Lung (tissue), 12 donors: ENCODE data around the gene ZACN. TPM values are rescaled to one million over a fixed set of nuclear protein-coding genes. Genes with fewer than 3 reads are reported as not detected.

Source experiments
- ATAC-seq: fragments of 200-7000 bp; cut with Tn5 transposase; one replicate; pipeline ENCODE4 v1.9.1; 2020; ENCODE audit warnings: moderate number of reproducible peaks; ENCODE audit not compliant: insufficient read depth, low FRiP score
- DNase-seq, 3 donors: peaks; one replicate each; pipeline ENCODE4 v3.0.0-alpha.2; 2013 to 2017
- H3K27ac ChIP-seq, 2 donors: one replicate each; pipeline ENCODE4 v1.5.1; 2013; ENCODE audit warnings: mild to moderate bottlenecking in 2 of 2, moderate library complexity in 2 of 2, control low read depth in 1 of 2, inconsistent platforms in 1 of 2, low read depth in 1 of 2, low read length in 1 of 2
- H3K27me3 ChIP-seq, 3 donors: one replicate each; pipeline ENCODE4 v1.5.1; 2013; ENCODE audit warnings: low read length in 2 of 3; ENCODE audit not compliant: control insufficient read depth in 3 of 3, insufficient read depth in 3 of 3
- H3K36me3 ChIP-seq, 4 donors: one replicate each; pipeline ENCODE4 v1.5.1; 2013; ENCODE audit warnings: low read length in 4 of 4, mild to moderate bottlenecking in 1 of 4, moderate library complexity in 1 of 4; ENCODE audit not compliant: control insufficient read depth in 4 of 4, insufficient read depth in 4 of 4
- H3K4me1 ChIP-seq, 5 donors: one replicate each; pipeline ENCODE4 v1.5.1; 2013; ENCODE audit warnings: low read length in 5 of 5, mild to moderate bottlenecking in 2 of 5, moderate library complexity in 1 of 5; ENCODE audit not compliant: control insufficient read depth in 5 of 5, insufficient read depth in 5 of 5
- H3K4me3 ChIP-seq: one replicate; pipeline ENCODE4 v1.5.1; 2013; ENCODE audit warnings: mild to moderate bottlenecking, control low read depth, moderate library complexity
- H3K9ac ChIP-seq, 2 donors: one replicate each; pipeline ENCODE4 v1.5.1; 2013; ENCODE audit warnings: low read length in 2 of 2, control low read depth in 1 of 2; ENCODE audit not compliant: insufficient read depth in 1 of 2
- H3K9me3 ChIP-seq, 4 donors: one replicate each; pipeline ENCODE4 v1.5.1; 2013; ENCODE audit warnings: low read length in 3 of 4, mild to moderate bottlenecking in 1 of 4, moderate library complexity in 1 of 4; ENCODE audit not compliant: control insufficient read depth in 4 of 4, insufficient read depth in 3 of 4
- WGBS, 2 donors: extraction: QIAGEN DNeasy Blood & Tissue Kit; methylation state at CpG; one replicate each; pipeline ENCODE4 v1.1.7; 2013; 5-methylcytosine and 5-hydroxymethylcytosine counted together
- polyA plus RNA-seq, 2 donors: library from polyadenylated mRNA; stranded (reverse); fragments of 200-250 nt; gene quantifications; one replicate each; pipeline ENCODE4 v1.2.1, GENCODE V29; 2013
- total RNA-seq, 2 donors: library from RNA; depleted of rRNA in 1 of 2; stranded (reverse); fragments of >200 nt in 1 of 2; gene quantifications; one replicate each; pipeline ENCODE4 v1.2.1, GENCODE V29; 2014 to 2021
- TF ChIP-seq, protein P1 (sequence below): IDR thresholded peaks from 2 replicates; pipeline ENCODE4 v1.5.1; 2012; ENCODE audit warnings: mild to moderate bottlenecking; ENCODE audit errors: control extremely low read depth, extremely low read depth
- donor health status: control.
- donor health status: control.
- donor health status: Bipolar disorder and iron deficiency.
- donor health status: healthy.
- donor health status: DM: yes; HTN: yes; CAD: no.

ZACN gene
- total and polyA plus RNA-seq, 4 donors, result 0.25 to 1.9 (median 1.4) TPM; not detected in 1

DNA sequence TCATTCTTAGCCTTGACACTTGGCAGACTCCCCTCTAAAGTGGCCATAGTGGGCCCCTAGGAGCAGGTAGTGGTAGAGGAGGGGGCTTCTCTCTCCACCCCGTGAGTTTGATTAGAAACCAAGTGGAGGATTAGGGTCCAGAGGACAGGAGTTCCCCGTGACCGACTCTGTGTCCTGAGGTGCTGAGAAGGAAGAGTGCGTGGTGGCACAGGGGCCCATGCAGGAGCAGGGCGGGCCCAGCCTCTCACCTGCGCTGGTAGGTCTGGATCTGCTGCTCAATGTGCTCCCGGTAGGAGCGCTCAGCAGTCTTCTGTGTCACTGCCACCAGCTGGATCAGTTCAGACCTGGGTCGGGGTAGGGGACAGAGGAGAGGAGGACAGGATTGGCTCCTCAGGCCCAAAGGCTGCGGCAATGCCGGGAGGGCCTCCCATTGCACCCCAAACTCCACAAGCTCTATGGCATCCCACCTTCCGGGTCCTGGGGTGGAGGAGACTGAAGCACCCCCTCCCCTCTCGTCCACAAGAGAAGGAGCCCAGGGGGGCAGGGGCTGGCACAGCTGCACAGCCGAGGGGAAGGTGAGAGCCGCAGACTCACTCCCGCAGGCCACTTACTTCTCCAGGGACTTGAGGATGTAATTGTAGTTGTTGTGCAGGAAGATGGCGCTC, 6.2 kb downstream of the ZACN start:
- DNase-seq (no peak), ATAC-seq (no peak)
- 78 to 84% methylated on average over 17 of the region's 17 CpGs for WGBS, 2 donors
- peaks cover 8 to 80% (median 39%) of the 10 kb centered on the region in 4 donors for H3K36me3 ChIP-seq
- TF ChIP-seq, protein P1, sequence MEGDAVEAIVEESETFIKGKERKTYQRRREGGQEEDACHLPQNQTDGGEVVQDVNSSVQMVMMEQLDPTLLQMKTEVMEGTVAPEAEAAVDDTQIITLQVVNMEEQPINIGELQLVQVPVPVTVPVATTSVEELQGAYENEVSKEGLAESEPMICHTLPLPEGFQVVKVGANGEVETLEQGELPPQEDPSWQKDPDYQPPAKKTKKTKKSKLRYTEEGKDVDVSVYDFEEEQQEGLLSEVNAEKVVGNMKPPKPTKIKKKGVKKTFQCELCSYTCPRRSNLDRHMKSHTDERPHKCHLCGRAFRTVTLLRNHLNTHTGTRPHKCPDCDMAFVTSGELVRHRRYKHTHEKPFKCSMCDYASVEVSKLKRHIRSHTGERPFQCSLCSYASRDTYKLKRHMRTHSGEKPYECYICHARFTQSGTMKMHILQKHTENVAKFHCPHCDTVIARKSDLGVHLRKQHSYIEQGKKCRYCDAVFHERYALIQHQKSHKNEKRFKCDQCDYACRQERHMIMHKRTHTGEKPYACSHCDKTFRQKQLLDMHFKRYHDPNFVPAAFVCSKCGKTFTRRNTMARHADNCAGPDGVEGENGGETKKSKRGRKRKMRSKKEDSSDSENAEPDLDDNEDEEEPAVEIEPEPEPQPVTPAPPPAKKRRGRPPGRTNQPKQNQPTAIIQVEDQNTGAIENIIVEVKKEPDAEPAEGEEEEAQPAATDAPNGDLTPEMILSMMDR, result no peak
- H3K4me3 ChIP-seq, result no peak overlapping the region
- no peak overlapping the region for H3K27ac ChIP-seq
- H3K4me1 ChIP-seq, result peaks cover 0 to 27% (median 0%) of the 10 kb centered on the region in 5 donors
- H3K9ac ChIP-seq, result no peak overlapping the region
- no peaks in the 10 kb centered on the region for H3K27me3 ChIP-seq
- H3K9me3 ChIP-seq, result no peaks in the 10 kb centered on the region

DNA sequence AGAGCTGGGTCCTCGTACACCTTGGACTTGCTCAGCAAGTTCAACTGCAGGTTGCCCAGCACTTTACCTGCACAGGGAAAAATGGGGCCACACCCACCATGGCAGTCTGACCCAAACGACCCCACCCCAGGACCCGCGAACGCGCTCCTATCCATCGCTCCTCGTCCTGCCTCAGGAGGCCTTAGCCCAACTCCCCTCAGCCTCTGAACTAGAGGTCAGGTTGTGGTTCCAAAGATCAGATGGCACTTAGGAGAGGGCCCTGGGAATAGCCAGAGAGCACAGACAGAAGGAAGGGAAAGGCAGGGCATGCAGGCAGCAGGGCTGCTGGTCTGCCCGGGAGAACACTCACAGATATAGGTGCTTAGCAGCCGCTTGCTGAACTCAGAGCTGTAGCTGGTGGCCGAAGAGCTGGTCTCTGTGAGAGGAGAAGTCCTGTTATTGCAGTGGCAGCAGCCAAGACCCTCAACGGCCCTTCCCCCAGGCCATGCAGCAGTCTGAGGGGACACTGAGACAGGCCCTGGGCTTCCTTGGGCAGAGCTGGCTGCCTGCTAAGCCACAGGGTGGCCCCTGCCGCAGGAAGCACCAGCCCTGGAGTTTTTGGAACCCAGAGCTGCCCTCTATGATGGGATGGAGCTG, 6.9 kb downstream of the ZACN start:
- Histone ChIP-seq H3K4me3 (no peak overlapping the region), H3K36me3 (peaks cover 8 to 86% (median 41%) of the 10 kb centered on the region in 4 donors), H3K4me1 (peaks cover 0 to 20% (median 0%) of the 10 kb centered on the region in 5 donors), H3K9me3 (no peaks in the 10 kb centered on the region), H3K9ac (no peak overlapping the region), H3K27ac (no peak overlapping the region), H3K27me3 (no peaks in the 10 kb centered on the region)
- ATAC-seq (no peak), DNase-seq (no peak)
- TF ChIP-seq, protein P1, result no peak
- 91 to 94% methylated on average over 13 of the region's 13 CpGs for WGBS, 2 donors

- ATAC-seq (no peak), DNase-seq (no peak)
- no peak overlapping the region for H3K27ac ChIP-seq
- no peaks in the 10 kb centered on the region for H3K27me3 ChIP-seq
- H3K4me3 ChIP-seq, result no peak overlapping the region
- no peaks in the 10 kb centered on the region for H3K9me3 ChIP-seq
- TF ChIP-seq, protein P1, result no peak
- H3K4me1 ChIP-seq, result peaks cover 0 to 16% (median 0%) of the 10 kb centered on the region in 5 donors
- 97% methylated on average over 9 of the region's 9 CpGs for WGBS, 2 donors
- H3K9ac ChIP-seq, result no peak overlapping the region
- peaks cover 8 to 87% (median 44%) of the 10 kb centered on the region in 4 donors for H3K36me3 ChIP-seq
Observed at GRCh38 chr17:76086384-76086783, 7.4 kb downstream of the ZACN start.
